Prostate gland (tissue), 2 donors: ENCODE results near the gene ANGPTL2. TPM values are rescaled to one million over a fixed set of nuclear protein-coding genes. Genes with fewer than 3 reads are reported as not detected.

ENCODE experiments used
- DNase-seq: peaks from one replicate; pipeline ENCODE4 v3.0.0-alpha.2; 2019; ENCODE audit warnings: low spot score
- H3K27ac ChIP-seq, 2 donors: fragments of 200-600 bp; sonication (generic); 2 replicates each; pipeline ENCODE4 v1.5.1; 2017 to 2019
- H3K27me3 ChIP-seq: fragments of 200-600 bp; sonication (generic); replicated peaks from 2 replicates; pipeline ENCODE4 v1.5.1; 2019; ENCODE audit not compliant: insufficient read depth
- H3K36me3 ChIP-seq, 2 donors: fragments of 200-600 bp; sonication (generic); 1 replicate in 1 of 2; 2 replicates in 1 of 2; pipeline versions ENCODE4 v1.5.1 to v1.8.1; 2017 to 2019
- H3K4me1 ChIP-seq: fragments of 200-600 bp; sonication (generic); replicated peaks from 2 replicates; pipeline ENCODE4 v1.5.1; 2019
- H3K4me3 ChIP-seq, 2 donors: fragments of 200-600 bp; sonication (generic); 2 replicates each; pipeline ENCODE4 v1.5.1; 2017 to 2019
- H3K9me3 ChIP-seq: fragments of 200-600 bp; sonication (generic); 2 replicates; pipeline ENCODE4 v1.5.1; 2017
- CTCF ChIP-seq, 4 experiments: fragments of 200-600 bp in 2 of 4; fragments of 450-650 bp in 2 of 4; sonication (generic) in 2 of 4; IDR thresholded peaks; 1 replicate in 3 of 4; 2 replicates in 1 of 4; pipeline ENCODE4 v1.5.1; 2016 to 2019; ENCODE audit warnings: antibody characterized with exemption in 4 of 4, mild to moderate bottlenecking in 2 of 4, moderate library complexity in 2 of 4
- POLR2A ChIP-seq: fragments of 450-650 bp; IDR thresholded peaks from one replicate; pipeline ENCODE4 v1.6.1; 2016; ENCODE audit warnings: antibody characterized with exemption, mild to moderate bottlenecking
- POLR2AphosphoS5 ChIP-seq: sonication (generic); formaldehyde crosslinking; IDR thresholded peaks from one replicate; pipeline ENCODE4 v1.6.1; 2017; ENCODE audit warnings: antibody characterized with exemption
- WGBS: methylation state at CpG from one replicate; pipeline ENCODE4 v1.1.5; 2018; 5-methylcytosine and 5-hydroxymethylcytosine counted together
- intact Hi-C: fragments of 100-400 bp; cut with DNase I; formaldehyde crosslinking; loops from one replicate; pipeline ENCODE4 v1.14.2; 2022
- total RNA-seq, 2 donors: library from RNA; depleted of rRNA; stranded (reverse); fragments of >200 nt; gene quantifications; one replicate each; pipeline ENCODE4 v1.1.0, GENCODE V29; 2016

The ANGPTL2 gene
- total RNA-seq, 2 donors from 2014 or later = 17.3 to 43.2 TPM

GRCh38 chr9:127136081-127136879, 13.8 kb upstream of the ANGPTL2 start:
- Histone ChIP-seq H3K4me3 (no peak overlapping the region), H3K4me1 (peaks cover 16% of the 10 kb centered on the region), H3K9me3 (no peaks in the 10 kb centered on the region), H3K27me3 (no peaks in the 10 kb centered on the region), H3K27ac (no peak overlapping the region), H3K36me3 (no peaks in the 10 kb centered on the region)
- no peak for DNase-seq
- intact Hi-C loops = no loop called here
- 84% methylated on average over 8 of the region's 8 CpGs for WGBS
- TF ChIP-seq CTCF (IDR thresholded peaks at IDR 0.05) = no peak

- no peaks in the 10 kb centered on the region for H3K36me3 ChIP-seq
- H3K4me3 ChIP-seq = no peak overlapping the region
- WGBS = 98% methylated on average over 3 of the region's 4 CpGs
- DNase-seq = no peak
- peak overlapping the region in 1 of 2 donors; percentile 6 for H3K27ac ChIP-seq
- intact Hi-C loops = loop anchor here (2.0 kb wide), 1 partner anchor 52 kb away; no protein-coding TSS in a partner anchor
- no peaks in the 10 kb centered on the region for H3K27me3 ChIP-seq
- H3K9me3 ChIP-seq = no peaks in the 10 kb centered on the region
- no peak for TF ChIP-seq POLR2AphosphoS5
- no peak for TF ChIP-seq POLR2A
- TF ChIP-seq CTCF (IDR thresholded peaks at IDR 0.05) = no peak
- peaks cover 16% of the 10 kb centered on the region for H3K4me1 ChIP-seq
Measured at GRCh38 chr9:127135056-127135745, 12.8 kb upstream of the ANGPTL2 start.

GRCh38 chr9:127133739-127134167, 11.3 kb upstream of the ANGPTL2 start:
- H3K4me1 ChIP-seq = peaks cover 16% of the 10 kb centered on the region
- DNase-seq = peak; percentile 50
- H3K27ac ChIP-seq = peak overlapping the region; percentile 63 to 74
- H3K27me3 ChIP-seq = no peaks in the 10 kb centered on the region
- no peaks in the 10 kb centered on the region for H3K36me3 ChIP-seq
- no peak overlapping the region for H3K4me3 ChIP-seq
- 22% methylated on average over 13 of the region's 13 CpGs for WGBS
- no peak for TF ChIP-seq POLR2A
- TF ChIP-seq POLR2AphosphoS5 = no peak
- no peak for TF ChIP-seq CTCF (IDR thresholded peaks at IDR 0.05)
- no peaks in the 10 kb centered on the region for H3K9me3 ChIP-seq
- intact Hi-C loops = loop anchor here (2.0 kb wide), 1 partner anchor 53 kb away; no protein-coding TSS in a partner anchor

- intact Hi-C loops = no loop called here
- no peak for TF ChIP-seq CTCF (IDR thresholded peaks at IDR 0.05)
- TF ChIP-seq POLR2AphosphoS5 = peak; percentile 47
- WGBS = 37% methylated on average over 15 of the region's 15 CpGs
- Histone ChIP-seq H3K9me3 (no peaks in the 10 kb centered on the region), H3K4me3 (no peak overlapping the region), H3K4me1 (peaks cover 16% of the 10 kb centered on the region), H3K36me3 (no peaks in the 10 kb centered on the region), H3K27me3 (no peaks in the 10 kb centered on the region), H3K27ac (peak overlapping the region; percentile 63 to 74)
- peak; percentile 70 for DNase-seq
Measured at GRCh38 chr9:127132921-127133647, 10.6 kb upstream of the ANGPTL2 start.
